Epithelial cell of prostate (primary cell): ENCODE measurements around the gene IL17REL.
A peak's percentile ranks its signal among the peaks of the same experiment; 100 is the strongest.

Source experiments
- DNase-seq: peaks from one replicate; pipeline ENCODE4 v3.0.0-alpha.2; 2011; ENCODE audit warnings: low read depth, low spot score
- H3K27ac ChIP-seq: fragments of 450-650 bp; 2 replicates; pipeline ENCODE4 v1.5.1; 2017; ENCODE audit warnings: mild to moderate bottlenecking

The IL17REL gene

DNA sequence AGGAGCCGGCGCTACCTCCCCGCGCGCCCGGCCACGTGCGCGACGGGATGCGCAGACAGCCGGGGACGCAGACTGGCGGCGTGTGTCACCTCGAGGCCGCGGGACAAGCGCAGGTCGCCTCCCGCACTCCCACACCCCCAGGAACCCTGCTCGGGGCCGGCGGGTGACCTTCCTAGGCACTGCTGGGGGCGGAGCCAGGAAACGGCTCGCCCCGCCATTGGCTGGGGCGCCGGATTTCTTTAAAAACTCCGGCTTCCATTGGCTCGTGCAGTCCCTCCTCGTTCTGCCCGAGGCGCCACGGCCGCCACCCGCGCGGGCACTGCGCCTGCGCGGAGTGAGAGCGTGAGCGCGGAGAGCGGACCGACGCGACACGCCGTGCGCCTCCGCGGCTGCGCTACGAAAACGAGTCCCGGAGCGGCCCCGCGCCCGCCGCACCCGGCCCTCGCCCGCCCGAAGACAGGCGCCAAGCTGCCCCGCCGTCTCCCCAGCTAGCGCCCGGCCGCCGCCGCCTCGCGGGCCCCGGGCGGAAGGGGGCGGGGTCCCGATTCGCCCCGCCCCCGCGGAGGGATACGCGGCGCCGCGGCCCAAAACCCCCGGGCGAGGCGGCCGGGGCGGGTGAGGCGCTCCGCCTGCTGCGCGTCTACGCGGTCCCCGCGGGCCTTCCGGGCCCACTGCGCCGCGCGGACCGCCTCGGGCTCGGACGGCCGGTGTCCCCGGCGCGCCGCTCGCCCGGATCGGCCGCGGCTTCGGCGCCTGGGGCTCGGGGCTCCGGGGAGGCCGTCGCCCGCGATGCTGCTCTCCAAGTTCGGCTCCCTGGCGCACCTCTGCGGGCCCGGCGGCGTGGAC lies 52.2 kb downstream of the IL17REL start, which contains the start of gene PIM3:
TSS of gene PIM3 (plus strand) at position 614 of the 846 bp plus-strand sequence. CDS start at position 790, 176 bp downstream.
- DNase-seq, result peak; percentile 81
- H3K27ac ChIP-seq, result peak within 1 kb of the TSS; percentile 90

DNA sequence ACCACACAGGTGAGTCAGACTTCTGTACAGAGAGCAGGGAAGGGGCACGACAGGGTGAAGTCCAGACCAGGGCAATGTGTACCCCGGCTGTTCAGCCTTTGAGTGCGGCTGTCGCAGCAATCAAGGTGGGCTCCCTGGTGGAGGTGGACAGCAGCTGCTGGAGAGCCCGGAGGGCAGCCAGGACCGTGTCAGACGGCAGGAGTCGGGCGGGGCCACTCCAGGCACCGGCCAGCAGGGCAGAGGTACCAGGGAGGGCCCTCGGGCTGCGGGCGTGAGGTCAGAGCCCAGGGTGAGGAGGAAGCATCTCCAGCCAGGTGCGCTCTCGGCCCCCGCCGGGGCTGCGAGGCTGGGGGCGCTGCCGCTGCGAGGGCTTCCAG lies 52.8 kb downstream of the IL17REL start:
- no peak for DNase-seq
- H3K27ac ChIP-seq, result peak overlapping the region; percentile 90

GRCh38 chr22:49958931-49959781 lies 53.4 kb downstream of the IL17REL start:
- peak overlapping the region; percentile 90 for H3K27ac ChIP-seq
- DNase-seq, result no peak

- no peak for DNase-seq
- H3K27ac ChIP-seq, result no peak overlapping the region
Observed at GRCh38 chr22:49958366-49958921, 54.1 kb downstream of the IL17REL start.

GRCh38 chr22:49957826-49958365 lies 54.7 kb downstream of the IL17REL start:
- DNase-seq, result no peak
- no peak overlapping the region for H3K27ac ChIP-seq

- no peak overlapping the region for H3K27ac ChIP-seq
- no peak for DNase-seq
Observed at GRCh38 chr22:49956914-49957825, 55.4 kb downstream of the IL17REL start.

DNA sequence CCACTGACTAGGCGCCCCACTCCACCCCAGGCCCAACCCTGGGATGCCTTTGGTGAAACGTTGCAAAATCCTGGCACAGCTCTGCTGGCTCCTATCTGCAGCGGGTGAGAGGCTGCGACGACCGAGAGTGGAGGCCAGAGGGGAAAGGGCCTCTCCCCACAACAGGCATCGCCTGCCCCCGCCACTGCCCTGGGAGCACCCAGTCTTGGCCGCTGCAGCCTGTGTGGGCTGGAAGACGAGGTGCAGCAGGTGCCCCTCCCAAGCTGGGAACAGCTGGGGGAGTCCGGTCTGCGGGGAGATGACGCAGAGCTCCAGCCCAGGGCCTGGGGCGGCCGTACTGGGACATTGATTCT lies 56.2 kb downstream of the IL17REL start:
- H3K27ac ChIP-seq, result no peak overlapping the region
- no peak for DNase-seq

DNA sequence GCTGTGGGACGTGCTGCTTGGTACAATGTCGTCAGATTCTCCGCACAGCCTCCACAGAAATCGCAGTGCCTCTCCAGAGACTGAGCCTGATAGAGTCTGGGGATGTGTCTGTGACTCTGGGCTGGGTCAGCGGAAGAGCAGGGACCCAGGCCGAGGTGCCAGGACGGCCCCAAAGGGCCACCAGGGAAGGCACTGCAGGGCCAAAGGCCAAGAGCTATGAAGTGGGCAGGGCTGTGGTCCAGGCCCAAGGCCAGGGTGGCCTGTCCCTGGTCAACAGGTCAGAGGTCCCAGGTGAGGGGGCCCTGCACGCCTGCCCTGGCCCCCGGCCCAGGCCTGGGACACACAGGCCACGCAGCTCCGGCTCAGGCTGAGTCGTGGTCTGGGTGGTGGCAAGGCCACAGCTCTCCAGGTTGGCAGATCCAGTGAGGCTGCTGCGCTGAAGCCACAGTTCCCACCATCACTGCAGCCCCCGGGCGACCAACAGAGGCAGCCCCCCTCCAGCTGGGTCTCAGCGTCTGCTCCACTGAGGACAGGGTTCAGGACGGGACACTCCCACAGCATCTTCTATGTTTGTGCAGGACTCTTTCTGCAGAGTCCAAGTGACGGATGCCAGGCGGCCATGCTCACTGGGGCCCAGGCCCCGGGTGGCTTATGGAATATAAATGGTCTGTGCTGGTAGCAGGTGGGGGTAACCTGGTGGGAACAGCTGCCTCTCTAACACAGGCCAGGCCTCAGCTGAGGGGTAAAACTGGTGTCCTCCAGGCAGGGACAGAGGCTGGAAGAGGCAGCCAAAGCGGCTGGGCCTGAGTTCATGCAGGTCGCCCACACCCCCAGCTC lies 56.8 kb downstream of the IL17REL start:
- no peak overlapping the region for H3K27ac ChIP-seq
- no peak for DNase-seq

- no peak for DNase-seq
- no peak overlapping the region for H3K27ac ChIP-seq
Observed at GRCh38 chr22:49954991-49955580, 57.5 kb downstream of the IL17REL start.

- H3K27ac ChIP-seq, result no peak overlapping the region
- DNase-seq, result no peak
Observed at GRCh38 chr22:49954354-49954753, 58.2 kb downstream of the IL17REL start.

DNA sequence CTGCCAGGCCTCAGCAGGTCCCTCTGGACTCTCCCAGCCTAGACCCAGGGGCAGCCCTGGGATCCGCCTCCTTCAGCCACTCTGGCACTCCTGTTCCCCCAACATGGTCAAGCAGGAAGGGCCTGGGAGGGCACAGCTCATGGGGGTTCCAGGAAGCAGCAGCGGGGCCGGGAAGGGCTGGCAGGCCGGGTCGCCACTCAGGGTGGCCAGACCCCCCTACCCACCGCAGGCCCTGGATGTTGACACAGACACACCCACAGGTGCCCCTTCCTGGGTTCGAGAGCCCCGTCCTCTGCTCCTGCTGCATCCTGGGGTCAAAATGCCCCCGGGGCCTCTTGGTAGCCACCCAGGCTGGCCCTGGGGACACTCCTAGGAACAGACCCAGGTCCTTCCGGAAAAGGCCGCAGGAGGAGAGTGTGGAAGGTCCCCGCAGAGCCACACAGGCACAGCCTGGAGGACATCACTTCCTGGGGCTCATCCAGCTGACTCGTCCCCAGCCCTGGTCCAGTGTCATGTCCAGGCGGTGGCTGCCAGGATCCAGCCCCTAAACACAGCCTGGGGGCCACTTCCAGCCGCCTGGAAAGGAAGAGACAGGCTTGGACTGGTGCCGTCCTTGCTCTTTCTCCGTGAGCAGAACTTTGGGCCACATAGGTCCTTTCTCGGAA lies 58.8 kb downstream of the IL17REL start:
- no peak for DNase-seq
- no peak overlapping the region for H3K27ac ChIP-seq

GRCh38 chr22:49953027-49953679 lies 59.4 kb downstream of the IL17REL start:
- no peak overlapping the region for H3K27ac ChIP-seq
- no peak for DNase-seq

DNA sequence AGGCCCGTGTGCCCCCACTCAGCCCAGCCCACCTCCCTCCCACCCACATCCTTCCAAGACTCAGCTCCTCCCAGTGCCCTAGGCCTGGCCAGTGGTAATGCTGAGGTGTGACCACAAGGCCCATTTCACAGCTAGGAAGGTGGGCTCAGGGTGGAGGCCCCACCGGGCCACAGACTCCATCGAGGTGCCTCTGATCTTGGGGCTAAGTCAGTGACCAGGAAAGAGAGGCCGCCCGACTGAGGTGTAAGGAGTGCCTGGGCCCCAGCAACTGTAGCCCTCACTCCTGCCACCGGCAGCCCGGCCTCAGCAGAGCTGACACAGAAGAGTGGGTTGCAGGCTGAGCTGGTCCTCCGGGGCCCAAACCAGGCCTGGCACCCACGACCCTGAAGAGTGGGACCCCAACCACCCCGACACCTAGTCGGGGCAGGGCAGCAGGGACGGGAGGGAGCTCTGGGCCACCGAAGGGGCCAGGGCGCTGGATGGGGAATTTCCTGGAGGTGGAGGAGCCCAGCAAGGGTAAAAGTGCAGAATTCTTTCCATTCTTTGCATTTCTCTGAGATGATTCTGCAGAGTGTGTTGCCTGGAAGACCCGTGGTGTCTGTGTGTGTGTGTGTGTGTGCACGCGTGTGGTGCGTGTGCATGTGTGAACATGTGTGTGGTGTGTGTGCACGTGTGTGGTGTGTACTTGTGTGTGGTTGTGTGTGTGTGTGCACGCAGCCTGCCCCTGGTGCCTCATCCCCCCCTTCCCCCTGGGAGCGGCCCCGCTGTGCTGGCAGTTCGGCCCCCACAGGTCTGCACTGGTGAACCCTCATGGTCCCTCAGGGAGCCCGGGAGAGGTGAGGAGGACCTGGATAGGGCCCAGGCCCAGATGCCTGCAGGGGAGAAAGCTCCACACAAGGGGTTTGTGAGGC lies 60.3 kb downstream of the IL17REL start:
- DNase-seq, result no peak
- peak overlapping the region; percentile 81 for H3K27ac ChIP-seq

- no peak for DNase-seq
- peak overlapping the region; percentile 81 for H3K27ac ChIP-seq
Observed at GRCh38 chr22:49951678-49951985, 60.9 kb downstream of the IL17REL start.

DNA sequence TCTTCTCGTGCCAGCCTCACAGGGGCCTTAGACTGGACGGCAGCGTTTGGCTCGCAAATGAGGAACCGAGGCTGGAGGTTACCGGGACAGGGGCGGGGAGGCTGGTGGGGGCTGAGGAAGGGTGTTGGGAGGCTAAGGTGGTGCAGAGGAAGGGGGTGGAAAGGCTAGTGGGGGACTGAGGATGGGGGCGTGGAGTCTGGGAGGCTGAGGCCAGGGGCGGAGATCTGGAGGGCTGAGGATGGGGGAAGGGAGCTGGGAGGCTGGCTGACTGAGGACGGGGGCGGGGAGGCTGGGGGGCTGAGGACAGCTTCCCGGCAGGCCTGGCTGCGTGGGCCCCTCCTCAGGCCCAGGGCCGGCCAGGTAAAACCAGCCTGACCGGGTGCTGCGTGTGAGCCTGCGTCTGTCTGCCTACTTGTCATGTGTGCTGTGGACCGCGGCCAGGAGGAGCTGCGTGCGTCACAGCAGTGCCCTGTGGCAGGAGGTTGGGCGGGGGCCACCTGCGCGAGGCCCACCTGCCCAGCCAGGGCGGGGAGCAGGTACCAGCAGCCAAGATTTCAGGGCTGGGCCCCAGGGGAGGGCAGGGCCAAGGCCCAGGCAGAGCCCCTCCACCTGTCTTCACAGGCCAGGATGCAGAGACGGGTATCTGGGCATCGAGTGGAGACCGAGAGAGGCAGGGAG lies 61.4 kb downstream of the IL17REL start:
- peak; percentile 87 for DNase-seq
- peak overlapping the region; percentile 81 for H3K27ac ChIP-seq

GRCh38 chr22:49950396-49950994 lies 62.1 kb downstream of the IL17REL start:
- no peak for DNase-seq
- peak overlapping the region; percentile 81 for H3K27ac ChIP-seq
